DOHH2 (cell line): ENCODE measurements around the gene APLP2.

ENCODE experiments used
- CTCF ChIP-seq: fragments of 200-600 bp; sonication (generic); IDR thresholded peaks from one replicate; pipeline ENCODE4 v1.5.1; 2014; ENCODE audit warnings: antibody characterized with exemption, mild to moderate bottlenecking, low read depth, low read length; ENCODE audit not compliant: poor library complexity, severe bottlenecking
- EZH2phosphoT487 ChIP-seq: fragments of 200-600 bp; sonication (generic); IDR thresholded peaks from 2 replicates; pipeline ENCODE4 v1.6.1; 2017; ENCODE audit warnings: borderline replicate concordance, mild to moderate bottlenecking, antibody characterized with exemption, low read length, moderate library complexity, mixed read lengths

GRCh38 chr11:130127509-130127908, 57.8 kb downstream of the APLP2 start:
- TF ChIP-seq CTCF: no peak
- no peak for TF ChIP-seq EZH2phosphoT487
